IPS-20b (cell line): ENCODE data around the gene CABLES1.
"Not testable (repeated sequence)": the region's sequence is repeated elsewhere in the genome, so short reads cannot be mapped to it uniquely, and the experiment has no call there.

Source experiments
- H3K27ac ChIP-seq: one replicate; pipeline ENCODE4 v1.5.1; 2013; ENCODE audit warnings: low read length
- H3K27me3 ChIP-seq: 2 replicates; pipeline ENCODE4 v1.6.1; 2013; ENCODE audit warnings: mild to moderate bottlenecking, low read length, inconsistent platforms; ENCODE audit not compliant: insufficient read depth
- H3K36me3 ChIP-seq: 2 replicates; pipeline ENCODE4 v1.6.1; 2013; ENCODE audit warnings: low read depth, mild to moderate bottlenecking, inconsistent platforms, low read length, moderate library complexity; ENCODE audit not compliant: insufficient read depth
- H3K4me1 ChIP-seq: 2 replicates; pipeline ENCODE4 v1.6.1; 2013; ENCODE audit warnings: mild to moderate bottlenecking, control low read depth, inconsistent platforms, low read length, moderate library complexity; ENCODE audit not compliant: insufficient read depth
- H3K4me3 ChIP-seq: 2 replicates; pipeline ENCODE4 v1.5.1; 2013; ENCODE audit warnings: mild to moderate bottlenecking, low read length, inconsistent platforms
- H3K9ac ChIP-seq: 2 replicates; pipeline ENCODE4 v1.6.1; 2013; ENCODE audit warnings: low read depth, mild to moderate bottlenecking, inconsistent platforms, low read length, moderate library complexity
- H3K9me3 ChIP-seq: 2 replicates; pipeline ENCODE4 v1.6.1; 2013; ENCODE audit warnings: mild to moderate bottlenecking, low read depth, low read length, inconsistent platforms; ENCODE audit not compliant: insufficient read depth

CABLES1 gene

DNA sequence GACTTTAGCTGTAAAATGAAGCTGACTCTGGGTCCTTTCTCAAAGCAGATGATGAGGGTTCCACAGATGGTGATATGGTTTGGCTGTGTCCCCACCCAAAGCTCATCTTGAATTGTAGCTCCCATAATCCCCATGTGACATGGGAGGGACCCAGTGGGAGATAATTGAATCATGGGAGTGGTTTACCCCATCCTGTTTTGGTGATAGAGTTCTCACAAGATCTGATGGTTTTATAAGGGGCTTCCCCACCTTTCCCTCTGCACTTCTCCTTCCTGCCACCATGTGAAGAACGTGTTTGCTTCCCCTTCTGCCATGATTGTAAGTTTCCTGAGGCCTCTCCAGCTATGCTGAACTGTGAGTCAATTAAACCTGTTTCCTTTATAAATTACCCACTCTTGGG is 133.8 kb downstream of the CABLES1 start:
- peaks cover 11% of the 10 kb centered on the region; the same call in 1 of the 2 replicates for H3K4me1 ChIP-seq
- not testable (repeated sequence) for H3K4me3 ChIP-seq, H3K9ac ChIP-seq, H3K27ac ChIP-seq, H3K36me3 ChIP-seq, H3K27me3 ChIP-seq
- peaks cover 30% of the 10 kb centered on the region for H3K9me3 ChIP-seq

- Histone ChIP-seq H3K36me3 (0 out of 2 replicates have a peak, but pooled peaks cover 4% of the 10 kb centered on the region), H3K4me3 (no peak overlapping the region), H3K9ac (no peak overlapping the region), H3K27me3 (no peaks in the 10 kb centered on the region), H3K27ac (no peak overlapping the region), H3K4me1 (peaks cover 11% of the 10 kb centered on the region; the same call in 1 of the 2 replicates), H3K9me3 (peaks cover 30% of the 10 kb centered on the region)
Observed at GRCh38 chr18:23269928-23270327, 134.6 kb downstream of the CABLES1 start.

DNA sequence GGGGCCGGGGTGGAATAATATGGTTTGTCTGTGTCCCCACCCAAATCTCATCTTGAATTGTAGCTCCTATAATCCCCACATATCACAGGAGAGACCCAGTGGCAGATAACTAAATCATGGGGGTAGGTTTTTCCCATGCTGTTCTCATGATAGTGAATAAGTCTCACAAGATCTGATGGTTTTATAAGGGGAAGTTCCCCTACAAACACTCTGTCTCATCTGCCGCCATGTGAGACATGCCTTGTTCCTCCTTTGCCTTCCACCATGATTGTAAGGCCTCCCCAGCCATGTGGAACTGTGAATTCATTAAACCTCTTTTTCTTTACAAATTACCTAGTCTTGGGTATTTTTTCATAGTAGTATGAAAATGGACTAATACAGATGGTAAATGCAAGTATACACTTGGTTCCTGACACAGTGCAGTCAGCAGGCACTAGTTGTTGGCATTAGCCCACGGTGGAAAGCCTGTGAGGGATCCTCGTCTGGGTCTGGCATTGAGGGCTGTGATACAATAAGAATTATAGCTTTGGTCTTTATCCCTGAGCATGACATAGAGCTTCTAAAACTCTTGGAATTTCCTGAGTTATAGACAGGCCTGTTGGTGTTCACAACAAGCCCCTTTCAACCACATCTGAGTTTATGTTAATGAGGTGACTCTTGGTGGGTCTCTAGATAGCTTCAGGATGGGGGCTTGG is 135.8 kb downstream of the CABLES1 start:
- Histone ChIP-seq H3K4me1 (peaks cover 11% of the 10 kb centered on the region; the same call in 1 of the 2 replicates), H3K27ac (no peak overlapping the region), H3K4me3 (no peak overlapping the region), H3K9me3 (peaks cover 30% of the 10 kb centered on the region), H3K27me3 (no peaks in the 10 kb centered on the region), H3K9ac (no peak overlapping the region), H3K36me3 (0 out of 2 replicates have a peak, but pooled peaks cover 4% of the 10 kb centered on the region)

GRCh38 chr18:23272498-23273232 is 137.4 kb downstream of the CABLES1 start:
- no peak overlapping the region for H3K9ac ChIP-seq
- H3K4me3 ChIP-seq, result no peak overlapping the region
- H3K9me3 ChIP-seq, result peaks cover 30% of the 10 kb centered on the region
- H3K36me3 ChIP-seq, result 0 out of 2 replicates have a peak, but pooled peaks cover 4% of the 10 kb centered on the region
- no peak overlapping the region for H3K27ac ChIP-seq
- no peaks in the 10 kb centered on the region for H3K27me3 ChIP-seq
- H3K4me1 ChIP-seq, result peaks cover 11% of the 10 kb centered on the region; the same call in 1 of the 2 replicates

DNA sequence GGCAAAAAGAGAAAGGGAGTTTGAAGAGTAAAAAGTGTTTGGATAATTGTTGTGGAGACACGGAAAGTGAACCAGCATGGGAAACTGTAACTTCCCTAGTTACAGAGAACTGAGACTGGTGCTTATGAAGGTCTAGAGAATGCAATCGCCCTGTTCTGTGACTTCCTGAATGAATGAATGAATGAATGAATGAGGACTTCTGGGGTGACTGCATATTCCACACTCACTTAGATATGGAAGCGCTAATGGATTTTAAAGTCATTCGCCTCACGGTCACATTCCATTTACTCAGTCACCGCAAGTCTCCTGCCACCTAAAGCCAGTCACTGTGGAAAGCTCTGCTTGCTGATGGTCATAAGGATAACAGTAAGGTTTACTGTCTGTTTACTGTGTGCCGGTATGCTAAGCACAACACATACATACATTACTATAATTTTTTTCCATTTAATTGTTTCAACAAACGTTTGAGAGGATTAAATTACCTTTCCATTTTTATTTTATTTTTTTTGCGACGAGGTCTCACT is 138.2 kb downstream of the CABLES1 start:
- no peaks in the 10 kb centered on the region for H3K27me3 ChIP-seq
- no peak overlapping the region for H3K27ac ChIP-seq
- H3K4me1 ChIP-seq, result peaks cover 2% of the 10 kb centered on the region; the same call in 1 of the 2 replicates
- peaks cover 38% of the 10 kb centered on the region for H3K9me3 ChIP-seq
- no peak overlapping the region for H3K9ac ChIP-seq
- H3K4me3 ChIP-seq, result no peak overlapping the region
- 0 out of 2 replicates have a peak, but pooled peaks cover 4% of the 10 kb centered on the region for H3K36me3 ChIP-seq

- Histone ChIP-seq H3K9me3 (peaks cover 29% of the 10 kb centered on the region), H3K4me3 (no peak overlapping the region), H3K9ac (no peak overlapping the region), H3K36me3 (0 out of 2 replicates have a peak, but pooled peaks cover 4% of the 10 kb centered on the region), H3K4me1 (no peaks in the 10 kb centered on the region), H3K27me3 (no peaks in the 10 kb centered on the region), H3K27ac (no peak overlapping the region)
Observed at GRCh38 chr18:23274638-23275482, 139.6 kb downstream of the CABLES1 start.

DNA sequence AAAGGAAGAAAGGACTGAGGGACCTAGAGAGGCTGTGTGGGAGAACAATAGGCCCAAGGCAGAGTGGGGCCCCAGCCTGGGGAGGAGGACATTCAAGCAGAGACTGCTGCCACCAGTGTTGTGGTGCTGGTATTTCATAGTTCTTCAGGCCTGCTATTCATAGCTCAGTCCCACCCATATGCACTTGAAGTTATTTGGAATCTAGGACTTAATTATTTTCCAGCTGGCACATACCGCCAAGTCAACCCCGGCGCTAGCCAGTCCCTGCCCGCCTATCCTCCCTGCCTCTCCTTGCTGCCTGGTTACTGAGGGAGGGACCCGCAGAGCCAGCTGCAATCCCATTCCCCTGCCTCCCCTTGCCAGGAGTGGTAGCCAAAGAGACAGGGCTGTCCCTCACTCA is 141.2 kb downstream of the CABLES1 start:
- H3K27ac ChIP-seq, result no peak overlapping the region
- H3K4me1 ChIP-seq, result peaks cover 1% of the 10 kb centered on the region; the same call in 1 of the 2 replicates
- H3K9ac ChIP-seq, result no peak overlapping the region
- H3K4me3 ChIP-seq, result no peak overlapping the region
- H3K27me3 ChIP-seq, result no peaks in the 10 kb centered on the region
- no peaks in the 10 kb centered on the region for H3K36me3 ChIP-seq
- H3K9me3 ChIP-seq, result peaks cover 14% of the 10 kb centered on the region

- Histone ChIP-seq H3K27ac (no peak overlapping the region), H3K27me3 (no peaks in the 10 kb centered on the region)
Observed at GRCh38 chr18:23277399-23277798, 142.1 kb downstream of the CABLES1 start.

DNA sequence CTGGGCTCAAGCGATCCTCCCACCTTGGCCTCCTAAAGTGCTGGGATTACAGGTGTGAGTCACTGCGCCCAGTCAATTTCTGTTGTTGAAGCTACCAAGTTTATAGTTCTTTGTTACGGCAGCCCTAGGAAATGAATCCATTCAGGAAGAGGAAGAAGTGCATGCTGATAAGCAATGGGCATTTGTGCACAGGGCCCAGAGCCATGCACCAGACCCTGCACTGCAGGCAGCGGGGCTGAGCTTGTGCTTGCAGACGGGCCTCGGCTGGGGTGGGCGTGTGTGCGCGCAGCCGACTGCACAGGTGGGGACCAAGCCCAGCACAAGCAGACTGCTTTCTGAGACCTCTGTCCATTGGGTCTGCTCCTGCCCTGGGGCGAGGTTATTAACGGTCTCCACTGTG is 144.6 kb downstream of the CABLES1 start:
- Histone ChIP-seq H3K9me3 (peaks cover 9% of the 10 kb centered on the region), H3K27ac (no peak overlapping the region), H3K4me1 (peaks cover 23% of the 10 kb centered on the region), H3K4me3 (no peak overlapping the region), H3K27me3 (no peaks in the 10 kb centered on the region), H3K9ac (no peak overlapping the region), H3K36me3 (no peaks in the 10 kb centered on the region)

More at GRCh38 chr18:23277399-23277798, 142.1 kb downstream of the CABLES1 start:
- no peak overlapping the region for H3K9ac ChIP-seq
- peaks cover 9% of the 10 kb centered on the region for H3K9me3 ChIP-seq
- no peak overlapping the region for H3K4me3 ChIP-seq
- H3K36me3 ChIP-seq, result no peaks in the 10 kb centered on the region
- H3K4me1 ChIP-seq, result peaks cover 11% of the 10 kb centered on the region; the same call in 1 of the 2 replicates

- no peak overlapping the region for H3K9ac ChIP-seq
- no peaks in the 10 kb centered on the region for H3K36me3 ChIP-seq
- H3K4me3 ChIP-seq, result no peak overlapping the region
- H3K27me3 ChIP-seq, result no peaks in the 10 kb centered on the region
- no peak overlapping the region for H3K27ac ChIP-seq
- peaks cover 9% of the 10 kb centered on the region for H3K9me3 ChIP-seq
- H3K4me1 ChIP-seq, result peaks cover 25% of the 10 kb centered on the region
Observed at GRCh38 chr18:23280844-23281243, 145.6 kb downstream of the CABLES1 start.
